Spleen (tissue), 11 donors: ENCODE results near the gene ABCE1. TPM values are rescaled to one million over a fixed set of nuclear protein-coding genes. Genes with fewer than 3 reads are reported as not detected.

Experiments used
- DNase-seq: peaks from one replicate; pipeline ENCODE4 v3.0.0-alpha.2; 2020
- H3K27ac ChIP-seq, 8 donors: fragments of 200-600 bp; sonication (generic) in 7 of 8; 1 replicate in 4 of 8; 2 replicates in 4 of 8; pipeline versions ENCODE4 v1.5.0 to v1.8.0; 2016 to 2021; ENCODE audit warnings: inconsistent platforms in 4 of 8, mild to moderate bottlenecking in 4 of 8, moderate library complexity in 1 of 8
- H3K27me3 ChIP-seq, 7 donors: fragments of 200-600 bp; sonication (generic) in 6 of 7; replicated peaks in 1 of 7; 1 replicate in 4 of 7; 2 replicates in 3 of 7; pipeline versions ENCODE4 v1.5.0 to v1.8.0; 2016 to 2021; ENCODE audit warnings: inconsistent platforms in 3 of 7, mild to moderate bottlenecking in 1 of 7
- H3K36me3 ChIP-seq, 6 donors: fragments of 200-600 bp; sonication (generic) in 5 of 6; 1 replicate in 4 of 6; 2 replicates in 2 of 6; pipeline versions ENCODE4 v1.5.0 to v1.8.0; 2016 to 2021; ENCODE audit warnings: inconsistent platforms in 2 of 6
- H3K4me1 ChIP-seq, 6 donors: fragments of 200-600 bp; sonication (generic) in 5 of 6; 1 replicate in 3 of 6; 2 replicates in 3 of 6; pipeline versions ENCODE4 v1.5.0 to v1.8.0; 2016 to 2021; ENCODE audit warnings: inconsistent platforms in 3 of 6
- H3K4me3 ChIP-seq, 8 donors: fragments of 200-600 bp; sonication (generic) in 7 of 8; 1 replicate in 4 of 8; 2 replicates in 4 of 8; pipeline versions ENCODE4 v1.5.0 to v1.8.0; 2016 to 2021; ENCODE audit warnings: inconsistent platforms in 4 of 8, mild to moderate bottlenecking in 4 of 8, moderate library complexity in 2 of 8
- H3K9me3 ChIP-seq, 8 donors: fragments of 200-600 bp; sonication (generic) in 7 of 8; 1 replicate in 4 of 8; 2 replicates in 4 of 8; pipeline versions ENCODE4 v1.5.0 to v1.8.0; 2016 to 2021; ENCODE audit warnings: inconsistent platforms in 4 of 8
- CTCF ChIP-seq, 11 experiments: fragments of 200-600 bp in 7 of 11; fragments of 450-650 bp in 4 of 11; sonication (generic) in 4 of 11; IDR thresholded peaks in 8 of 11; conservative IDR thresholded peaks in 3 of 11; 1 replicate in 7 of 11; 2 replicates in 4 of 11; pipeline versions ENCODE4 v1.4.0 to v1.8.0; 2016 to 2021; ENCODE audit warnings: antibody characterized with exemption in 11 of 11, inconsistent platforms in 4 of 11, mild to moderate bottlenecking in 1 of 11
- POLR2A ChIP-seq, 3 donors: fragments of 450-650 bp; IDR thresholded peaks; one replicate each; pipeline ENCODE4 v1.5.1; 2017; ENCODE audit warnings: antibody characterized with exemption in 3 of 3, mild to moderate bottlenecking in 1 of 3
- POLR2AphosphoS5 ChIP-seq, 3 donors: sonication (generic); formaldehyde crosslinking; IDR thresholded peaks; one replicate each; pipeline ENCODE4 v1.5.1; 2017; ENCODE audit warnings: antibody characterized with exemption in 3 of 3
- WGBS, 5 donors: extraction: QIAGEN DNeasy Blood & Tissue Kit in 3 of 5; methylation state at CpG; one replicate each; pipeline versions ENCODE4 v1.1.5 to v1.1.7; 2013 to 2018; 5-methylcytosine and 5-hydroxymethylcytosine counted together
- intact Hi-C: fragments of 100-400 bp; cut with DNase I; formaldehyde crosslinking; loops from one replicate; pipeline ENCODE4 v1.15.0; 2023; ENCODE audit warnings: low total_unique reads
- polyA plus RNA-seq, 3 donors: library from polyadenylated mRNA; stranded (reverse); fragments of 200-250 nt; gene quantifications; one replicate each; pipeline ENCODE4 v1.2.1, GENCODE V29; 2013
- total RNA-seq, 7 donors: library from RNA; depleted of rRNA in 3 of 7; stranded (reverse); fragments of >200 nt in 3 of 7; fragmentation: NEBNext Ultra II Directional in 4 of 7; extraction: Animal tissue kit (Norgen Biotek cat#: 25700) in 4 of 7; gene quantifications; one replicate each; pipeline versions ENCODE4 v1.1.0 to v1.2.1, GENCODE V29; 2016 to 2021
- donor health status: healthy with polysubstance abuse.
- donor health status: DM: no; HTN: no; CAD: no; lungs with moderate emphysema.
- donor health status: DM: no; HTN: no; CAD: no.
- donor health status: Bipolar disorder and iron deficiency.
- donor health status: healthy.
- donor health status: DM: no; HTN: no; CAD: no.
- donor health status: DM: yes; HTN: yes; CAD: no.

The ABCE1 gene
- total and polyA plus RNA-seq, 10 donors, result 16.9 to 83.5 (median 54.1) TPM

- intact Hi-C loops, result loop anchor here (10.0 kb wide), 1 partner anchor 55 kb away; no protein-coding TSS in a partner anchor
- Histone ChIP-seq H3K27ac (peak overlapping the region in 4 of 8 donors; percentile 88 to 92 (median 90)), H3K27me3 (no peaks in the 10 kb centered on the region), H3K9me3 (no peaks in the 10 kb centered on the region), H3K4me1 (peaks cover 17 to 87% (median 74%) of the 10 kb centered on the region in 6 donors), H3K36me3 (peaks cover 0 to 19% (median 5%) of the 10 kb centered on the region in 6 donors), H3K4me3 (peak overlapping the region; percentile 0 to 96 (median 74))
- no peak for DNase-seq
- WGBS, 5 donors, result 11 to 13% (median 12%) methylated on average over 5 of the region's 5 CpGs
- TF ChIP-seq CTCF (IDR thresholded peaks at IDR 0.05 in 8 of 11, conservative IDR thresholded peaks at IDR 0.05 in 3 of 11) (no peak), POLR2AphosphoS5 (IDR thresholded peaks at IDR 0.05) (no peak), POLR2A (IDR thresholded peaks at IDR 0.05) (no peak)
Measured at GRCh38 chr4:145099653-145100052, 1.5 kb downstream of the ABCE1 start.

GRCh38 chr4:145101091-145101490, 3.0 kb downstream of the ABCE1 start:
- H3K4me1 ChIP-seq, result peaks cover 17 to 82% (median 67%) of the 10 kb centered on the region in 6 donors
- H3K27me3 ChIP-seq, result no peaks in the 10 kb centered on the region
- WGBS, 5 donors, result 94 to 100% (median 97%) methylated on average over 1 of the region's 1 CpG
- TF ChIP-seq POLR2A (IDR thresholded peaks at IDR 0.05) (no peak), POLR2AphosphoS5 (IDR thresholded peaks at IDR 0.05) (no peak), CTCF (IDR thresholded peaks at IDR 0.05 in 8 of 11, conservative IDR thresholded peaks at IDR 0.05 in 3 of 11) (no peak)
- no peaks in the 10 kb centered on the region for H3K9me3 ChIP-seq
- no peak overlapping the region for H3K27ac ChIP-seq
- intact Hi-C loops, result loop anchor here (10.0 kb wide), 1 partner anchor 54 kb away; no protein-coding TSS in a partner anchor
- peaks cover 0 to 20% (median 15%) of the 10 kb centered on the region in 6 donors for H3K36me3 ChIP-seq
- DNase-seq, result no peak
- H3K4me3 ChIP-seq, result no peak overlapping the region

GRCh38 chr4:145102619-145103018, 4.5 kb downstream of the ABCE1 start:
- TF ChIP-seq POLR2A (IDR thresholded peaks at IDR 0.05) (no peak), CTCF (IDR thresholded peaks at IDR 0.05 in 8 of 11, conservative IDR thresholded peaks at IDR 0.05 in 3 of 11) (no peak), POLR2AphosphoS5 (IDR thresholded peaks at IDR 0.05) (no peak)
- intact Hi-C loops, result loop anchor here (10.0 kb wide), 1 partner anchor 52 kb away; no protein-coding TSS in a partner anchor
- WGBS, 5 donors, result 74 to 87% (median 83%) methylated on average over 2 of the region's 2 CpGs

GRCh38 chr4:145103496-145103895, 5.4 kb downstream of the ABCE1 start:
- 48 to 61% (median 57%) methylated on average over 3 of the region's 3 CpGs for WGBS, 5 donors
- Histone ChIP-seq H3K4me1 (peaks cover 6 to 84% (median 61%) of the 10 kb centered on the region in 6 donors), H3K36me3 (peaks cover 0 to 45% (median 36%) of the 10 kb centered on the region in 6 donors), H3K27me3 (no peaks in the 10 kb centered on the region), H3K4me3 (no peak overlapping the region), H3K9me3 (no peaks in the 10 kb centered on the region), H3K27ac (no peak overlapping the region)
- no peak for TF ChIP-seq POLR2A (IDR thresholded peaks at IDR 0.05)
- TF ChIP-seq CTCF (IDR thresholded peaks at IDR 0.05 in 8 of 11, conservative IDR thresholded peaks at IDR 0.05 in 3 of 11), result no peak
- no peak for TF ChIP-seq POLR2AphosphoS5 (IDR thresholded peaks at IDR 0.05)
- DNase-seq, result no peak
- intact Hi-C loops, result loop anchor here (10.0 kb wide), 1 partner anchor 51 kb away; no protein-coding TSS in a partner anchor

More at GRCh38 chr4:145102619-145103018, 4.5 kb downstream of the ABCE1 start:
- no peak for DNase-seq
- no peaks in the 10 kb centered on the region for H3K9me3 ChIP-seq
- H3K27me3 ChIP-seq, result no peaks in the 10 kb centered on the region
- no peak overlapping the region for H3K4me3 ChIP-seq
- peaks cover 0 to 36% (median 28%) of the 10 kb centered on the region in 6 donors for H3K36me3 ChIP-seq
- H3K4me1 ChIP-seq, result peaks cover 6 to 80% (median 59%) of the 10 kb centered on the region in 6 donors
- no peak overlapping the region for H3K27ac ChIP-seq
